Measurements from ENCODE around the gene ADGRE2.
"Not testable (repeated sequence)": the region's sequence is repeated elsewhere in the genome, so short reads cannot be mapped to it uniquely, and the experiment has no call there.

The ADGRE2 gene

GRCh38 chr19:14780622-14781225, 2.4 kb upstream of the ADGRE2 start:
- DNase-seq (ENCODE audit: low read depth in 1 of 2, low spot score in 1 of 2), result not testable (repeated sequence)

GRCh38 chr19:14779151-14779550, 791 bp upstream of the ADGRE2 start:
- DNase-seq (ENCODE audit: low read depth in 1 of 2, low spot score in 1 of 2), result no peak

GRCh38 chr19:14777645-14778044, 715 bp downstream of the ADGRE2 start:
- not testable (repeated sequence) for DNase-seq (ENCODE audit: low read depth in 1 of 2, low spot score in 1 of 2)

- DNase-seq (ENCODE audit: low read depth in 1 of 2, low spot score in 1 of 2), result no peak
Measured at GRCh38 chr19:14775869-14776586, 2.3 kb downstream of the ADGRE2 start.

- DNase-seq (ENCODE audit: low read depth in 1 of 2, low spot score in 1 of 2), result not testable (repeated sequence)
Measured at GRCh38 chr19:14775326-14775725, 3.0 kb downstream of the ADGRE2 start.

- no peak for DNase-seq (ENCODE audit: low read depth in 1 of 2, low spot score in 1 of 2)
Measured at GRCh38 chr19:14774373-14774772, 4.0 kb downstream of the ADGRE2 start.

GRCh38 chr19:14773722-14774121, 4.6 kb downstream of the ADGRE2 start:
- not testable (repeated sequence) for DNase-seq (ENCODE audit: low read depth in 1 of 2, low spot score in 1 of 2)

- DNase-seq (ENCODE audit: low read depth in 1 of 2, low spot score in 1 of 2), result no peak
Measured at GRCh38 chr19:14772995-14773394, 5.4 kb downstream of the ADGRE2 start.

GRCh38 chr19:14772467-14772866, 5.9 kb downstream of the ADGRE2 start:
- no peak for DNase-seq (ENCODE audit: low read depth in 1 of 2, low spot score in 1 of 2)

- no peak for DNase-seq (ENCODE audit: low read depth in 1 of 2, low spot score in 1 of 2)
Measured at GRCh38 chr19:14770944-14771839, 7.2 kb downstream of the ADGRE2 start.

- DNase-seq (ENCODE audit: low read depth in 1 of 2, low spot score in 1 of 2), result no peak
Measured at GRCh38 chr19:14770136-14770535, 8.2 kb downstream of the ADGRE2 start.

GRCh38 chr19:14769201-14769600, 9.2 kb downstream of the ADGRE2 start:
- no peak for DNase-seq (ENCODE audit: low read depth in 1 of 2, low spot score in 1 of 2)

- no peak for DNase-seq (ENCODE audit: low read depth in 1 of 2, low spot score in 1 of 2)
Measured at GRCh38 chr19:14768001-14768400, 10.4 kb downstream of the ADGRE2 start.

- DNase-seq (ENCODE audit: low read depth in 1 of 2, low spot score in 1 of 2), result no peak
Measured at GRCh38 chr19:14767466-14767971, 10.8 kb downstream of the ADGRE2 start.

GRCh38 chr19:14765841-14766240, 12.5 kb downstream of the ADGRE2 start:
- not testable (repeated sequence) for DNase-seq (ENCODE audit: low read depth in 1 of 2, low spot score in 1 of 2)

GRCh38 chr19:14765403-14765802, 13.0 kb downstream of the ADGRE2 start:
- not testable (repeated sequence) for DNase-seq (ENCODE audit: low read depth in 1 of 2, low spot score in 1 of 2)

- no peak for DNase-seq (ENCODE audit: low read depth in 1 of 2, low spot score in 1 of 2)
Measured at GRCh38 chr19:14764401-14764800, 14.0 kb downstream of the ADGRE2 start.

GRCh38 chr19:14763497-14764145, 14.7 kb downstream of the ADGRE2 start:
- no peak for DNase-seq (ENCODE audit: low read depth in 1 of 2, low spot score in 1 of 2)

- DNase-seq (ENCODE audit: low read depth in 1 of 2, low spot score in 1 of 2), result no peak
Measured at GRCh38 chr19:14762111-14762510, 16.2 kb downstream of the ADGRE2 start.

- DNase-seq (ENCODE audit: low read depth in 1 of 2, low spot score in 1 of 2), result no peak
Measured at GRCh38 chr19:14761607-14762006, 16.8 kb downstream of the ADGRE2 start.

- no peak for DNase-seq (ENCODE audit: low read depth in 1 of 2, low spot score in 1 of 2)
Measured at GRCh38 chr19:14758816-14759215, 19.5 kb downstream of the ADGRE2 start.

Measured in activated T-helper 1 cell treated with anti-CD3 and anti-CD28 coated beads, Interleukin-2, amount 50 U/mL, for 16 hours (primary cell).